Lower lobe of right lung (tissue), 2 donors: ENCODE data around the gene ABLIM1. TPM values are rescaled to one million over a fixed set of nuclear protein-coding genes. Genes with fewer than 3 reads are reported as not detected.

ENCODE experiments used
- ATAC-seq, 2 donors: fragments of 200-7000 bp; cut with Tn5 transposase; one replicate each; pipeline ENCODE4 v1.9.1; 2020 to 2022; ENCODE audit warnings: mild to moderate bottlenecking in 2 of 2, moderate library complexity in 2 of 2
- DNase-seq: peaks from one replicate; pipeline ENCODE4 v3.0.0-alpha.2; 2020
- H3K27ac ChIP-seq: fragments of 200-600 bp; one replicate; pipeline ENCODE4 v1.8.0; 2022
- H3K27me3 ChIP-seq: fragments of 200-600 bp; one replicate; pipeline ENCODE4 v1.8.0; 2022; ENCODE audit warnings: low read depth
- H3K36me3 ChIP-seq: fragments of 200-600 bp; one replicate; pipeline ENCODE4 v1.8.0; 2022; ENCODE audit warnings: mild to moderate bottlenecking
- H3K4me1 ChIP-seq: fragments of 200-600 bp; one replicate; pipeline ENCODE4 v1.8.0; 2022
- H3K4me3 ChIP-seq: fragments of 200-600 bp; one replicate; pipeline ENCODE4 v1.8.0; 2022; ENCODE audit warnings: mild to moderate bottlenecking
- H3K9me3 ChIP-seq: fragments of 200-600 bp; one replicate; pipeline ENCODE4 v1.8.0; 2022
- intact Hi-C: fragments of 100-400 bp; cut with DNase I; formaldehyde crosslinking; loops from one replicate; pipeline ENCODE4 v1.11.0; 2022
- total RNA-seq: library from RNA; stranded (reverse); fragmentation: NEBNext Ultra II Directional; extraction: Animal tissue kit (Norgen Biotek cat#: 25700); gene quantifications from one replicate; pipeline ENCODE4 v1.2.1, GENCODE V29; 2021
- TF ChIP-seq, protein P1 (sequence below): fragments of 200-600 bp; IDR thresholded peaks from one replicate; pipeline ENCODE4 v1.8.0; 2022; ENCODE audit warnings: antibody characterized with exemption, mild to moderate bottlenecking
- donor health status: DM: no; HTN: yes; CAD: no; lungs with severe emphysema.

ABLIM1 gene
- total RNA-seq, 1 donor from 2014 or later, result 106 TPM

DNA sequence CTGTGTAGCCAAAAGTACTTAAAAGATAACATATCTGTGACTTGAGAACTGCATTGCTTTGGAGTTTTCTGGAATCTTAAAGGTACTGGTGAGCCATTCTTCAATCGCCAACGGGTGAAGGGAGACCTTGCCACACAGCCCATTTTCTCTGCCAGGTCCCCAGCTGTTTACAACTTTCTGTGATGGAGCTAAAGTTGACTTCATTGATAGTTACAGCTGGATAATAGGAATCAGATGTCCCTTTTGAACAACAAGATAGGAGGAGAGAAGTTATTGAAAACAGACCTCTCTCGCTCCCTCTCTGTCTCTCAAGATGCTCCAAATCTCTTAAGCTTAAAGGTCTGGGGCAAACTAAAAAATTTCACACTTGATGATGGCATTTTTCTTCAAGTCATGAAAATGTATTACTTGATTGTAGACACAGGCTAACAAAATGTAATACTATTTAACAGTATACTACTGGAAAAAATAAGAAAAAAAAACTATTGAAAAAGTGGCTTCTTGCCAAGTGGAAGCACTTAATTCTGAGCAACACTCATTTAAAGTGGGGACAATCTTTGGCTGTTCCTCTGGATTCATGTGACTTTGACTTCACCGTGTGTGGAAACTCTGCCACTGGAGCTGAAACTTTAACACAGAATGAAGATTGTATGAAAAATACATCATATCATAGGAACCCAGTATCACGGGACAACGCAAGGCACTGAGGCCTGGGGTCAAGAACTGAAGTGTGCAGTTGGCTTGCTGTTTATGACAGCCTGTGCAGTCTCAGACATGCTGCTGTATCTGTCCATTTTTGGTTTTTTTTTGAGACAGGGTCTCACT lies 175.4 kb downstream of the ABLIM1 start:
- TF ChIP-seq, protein P1, sequence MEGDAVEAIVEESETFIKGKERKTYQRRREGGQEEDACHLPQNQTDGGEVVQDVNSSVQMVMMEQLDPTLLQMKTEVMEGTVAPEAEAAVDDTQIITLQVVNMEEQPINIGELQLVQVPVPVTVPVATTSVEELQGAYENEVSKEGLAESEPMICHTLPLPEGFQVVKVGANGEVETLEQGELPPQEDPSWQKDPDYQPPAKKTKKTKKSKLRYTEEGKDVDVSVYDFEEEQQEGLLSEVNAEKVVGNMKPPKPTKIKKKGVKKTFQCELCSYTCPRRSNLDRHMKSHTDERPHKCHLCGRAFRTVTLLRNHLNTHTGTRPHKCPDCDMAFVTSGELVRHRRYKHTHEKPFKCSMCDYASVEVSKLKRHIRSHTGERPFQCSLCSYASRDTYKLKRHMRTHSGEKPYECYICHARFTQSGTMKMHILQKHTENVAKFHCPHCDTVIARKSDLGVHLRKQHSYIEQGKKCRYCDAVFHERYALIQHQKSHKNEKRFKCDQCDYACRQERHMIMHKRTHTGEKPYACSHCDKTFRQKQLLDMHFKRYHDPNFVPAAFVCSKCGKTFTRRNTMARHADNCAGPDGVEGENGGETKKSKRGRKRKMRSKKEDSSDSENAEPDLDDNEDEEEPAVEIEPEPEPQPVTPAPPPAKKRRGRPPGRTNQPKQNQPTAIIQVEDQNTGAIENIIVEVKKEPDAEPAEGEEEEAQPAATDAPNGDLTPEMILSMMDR, result no peak
- Histone ChIP-seq H3K4me3 (no peak overlapping the region), H3K27ac (no peak overlapping the region), H3K36me3 (peaks cover 29% of the 10 kb centered on the region), H3K27me3 (no peaks in the 10 kb centered on the region), H3K4me1 (peaks cover 12% of the 10 kb centered on the region), H3K9me3 (no peaks in the 10 kb centered on the region)
- intact Hi-C loops, result no loop called here
- DNase-seq (no peak), ATAC-seq (peak; percentile 18 to 54)

DNA sequence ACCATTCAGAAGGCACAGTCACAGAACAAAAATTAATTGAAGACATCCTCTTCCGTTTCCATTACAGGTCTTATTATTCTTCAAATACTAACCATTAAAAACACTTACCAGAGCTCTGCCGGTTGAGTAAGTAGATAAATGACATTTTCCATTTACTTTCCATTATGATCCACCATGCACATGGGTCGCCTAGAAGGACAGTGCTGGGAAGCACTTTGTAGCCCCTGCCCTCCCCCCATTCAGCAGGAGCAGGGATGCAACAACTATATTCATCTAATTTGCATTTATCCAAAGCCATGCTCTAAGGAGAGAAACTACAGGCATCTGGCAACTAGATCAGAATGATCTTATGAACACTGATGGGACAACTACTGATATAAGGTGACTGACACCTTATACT lies 177.0 kb downstream of the ABLIM1 start:
- ATAC-seq, result no peak
- TF ChIP-seq, protein P1, result no peak

DNA sequence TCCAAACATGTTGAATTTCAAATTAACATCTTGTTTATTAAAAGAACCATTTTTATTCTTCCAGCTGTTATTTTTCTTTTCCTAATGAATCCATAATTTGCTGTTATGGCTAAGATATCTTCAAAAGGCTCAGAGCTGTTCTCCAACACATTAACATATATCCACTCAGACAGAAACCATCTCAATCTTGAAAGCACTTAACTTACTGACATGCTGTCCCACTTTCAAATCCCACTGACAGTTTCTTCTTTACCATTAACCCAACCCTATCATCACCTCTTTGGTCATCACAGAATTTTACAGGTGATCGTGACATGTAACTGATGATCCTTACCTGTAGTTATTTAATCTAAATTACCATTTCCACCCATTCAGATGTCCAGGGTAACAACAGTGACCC lies 178.2 kb downstream of the ABLIM1 start:
- intact Hi-C loops, result loop anchor here (10.0 kb wide), 1 partner anchor 45 kb away; no protein-coding TSS in a partner anchor

More for the DNA sequence above, 177.0 kb downstream of the ABLIM1 start:
- peaks cover 12% of the 10 kb centered on the region for H3K4me1 ChIP-seq
- no peak for DNase-seq
- no peak overlapping the region for H3K27ac ChIP-seq
- no peaks in the 10 kb centered on the region for H3K9me3 ChIP-seq
- intact Hi-C loops, result no loop called here
- no peak overlapping the region for H3K4me3 ChIP-seq
- H3K27me3 ChIP-seq, result no peaks in the 10 kb centered on the region
- peaks cover 14% of the 10 kb centered on the region for H3K36me3 ChIP-seq

DNA sequence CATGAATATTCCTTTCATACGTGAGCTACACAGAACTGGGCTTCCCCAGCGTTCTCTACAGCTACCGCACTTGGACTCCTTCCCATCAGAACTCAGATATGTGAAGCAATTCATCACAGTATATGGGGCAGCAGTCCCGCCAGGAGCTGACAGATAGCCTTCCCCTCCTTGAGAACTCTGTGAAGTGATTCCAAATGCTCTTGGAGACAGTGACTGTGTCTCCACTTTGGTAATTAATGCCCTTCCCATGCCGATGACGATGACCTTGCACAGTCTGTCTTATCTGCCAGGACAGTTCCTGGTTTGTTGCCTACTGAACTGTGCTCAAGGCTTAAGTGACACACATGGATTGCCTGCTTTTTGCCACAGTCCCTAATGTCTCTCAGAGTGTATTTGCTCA lies 178.8 kb downstream of the ABLIM1 start:
- DNase-seq (no peak), ATAC-seq (peak in 1 of 2 donors; percentile 29)
- Histone ChIP-seq H3K4me1 (peaks cover 12% of the 10 kb centered on the region), H3K36me3 (no peaks in the 10 kb centered on the region), H3K9me3 (no peaks in the 10 kb centered on the region), H3K27me3 (no peaks in the 10 kb centered on the region), H3K27ac (no peak overlapping the region), H3K4me3 (no peak overlapping the region)
- TF ChIP-seq, protein P1, result no peak
- intact Hi-C loops, result loop anchor here (10.0 kb wide), 1 partner anchor 45 kb away; no protein-coding TSS in a partner anchor

More for the DNA sequence above, 178.2 kb downstream of the ABLIM1 start:
- TF ChIP-seq, protein P1, result no peak
- no peaks in the 10 kb centered on the region for H3K27me3 ChIP-seq
- H3K36me3 ChIP-seq, result peaks cover 2% of the 10 kb centered on the region
- no peak overlapping the region for H3K27ac ChIP-seq
- ATAC-seq (no peak), DNase-seq (no peak)
- no peaks in the 10 kb centered on the region for H3K9me3 ChIP-seq
- no peak overlapping the region for H3K4me3 ChIP-seq
- peaks cover 12% of the 10 kb centered on the region for H3K4me1 ChIP-seq

DNA sequence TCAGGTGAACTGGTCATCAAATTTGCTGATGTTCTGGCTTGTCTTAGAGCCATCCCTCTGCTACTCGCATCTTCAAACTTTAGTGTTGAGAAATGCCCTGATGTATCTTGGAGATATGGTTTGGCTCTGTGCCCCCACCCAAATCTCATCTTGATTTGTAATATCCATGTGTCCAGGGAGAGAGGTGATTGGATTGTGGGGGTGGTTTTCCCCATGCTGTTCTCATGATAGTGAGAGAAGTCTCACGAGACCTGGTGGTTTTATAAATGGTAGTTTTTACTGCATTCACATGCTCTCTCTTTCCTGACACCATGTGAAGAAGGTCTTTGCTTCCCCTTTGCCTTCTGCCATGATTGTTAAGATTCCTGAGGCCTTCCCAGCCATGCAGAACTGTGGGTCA lies 179.8 kb downstream of the ABLIM1 start:
- no peaks in the 10 kb centered on the region for H3K9me3 ChIP-seq
- DNase-seq, result no peak
- no peak for ATAC-seq
- no peaks in the 10 kb centered on the region for H3K27me3 ChIP-seq
- no peaks in the 10 kb centered on the region for H3K36me3 ChIP-seq
- no peak overlapping the region for H3K27ac ChIP-seq
- H3K4me3 ChIP-seq, result no peak overlapping the region
- intact Hi-C loops, result loop anchor here (10.0 kb wide), 1 partner anchor 47 kb away; no protein-coding TSS in a partner anchor
- H3K4me1 ChIP-seq, result peaks cover 9% of the 10 kb centered on the region
- TF ChIP-seq, protein P1, result no peak
